Inflammatory macrophage (primary cell): ENCODE measurements around the gene HTRA1.
A peak's percentile ranks its signal among the peaks of the same experiment; 100 is the strongest.

ENCODE experiments used
- DNase-seq, 2 donors: peaks; one replicate each; pipeline ENCODE4 v3.0.0-alpha.2; 2020 to 2022
- total RNA-seq, 18 experiments: gene quantifications; one replicate each; lab custom pipeline; 2026; ENCODE audit warnings: mixed read lengths in 6 of 18, inconsistent platforms in 2 of 18; lab: John Stamatoyannopoulos, UW

HTRA1 gene
- total RNA-seq = 1.3 to 59.3 (median 6.0) reads per million in 18 experiments

DNA sequence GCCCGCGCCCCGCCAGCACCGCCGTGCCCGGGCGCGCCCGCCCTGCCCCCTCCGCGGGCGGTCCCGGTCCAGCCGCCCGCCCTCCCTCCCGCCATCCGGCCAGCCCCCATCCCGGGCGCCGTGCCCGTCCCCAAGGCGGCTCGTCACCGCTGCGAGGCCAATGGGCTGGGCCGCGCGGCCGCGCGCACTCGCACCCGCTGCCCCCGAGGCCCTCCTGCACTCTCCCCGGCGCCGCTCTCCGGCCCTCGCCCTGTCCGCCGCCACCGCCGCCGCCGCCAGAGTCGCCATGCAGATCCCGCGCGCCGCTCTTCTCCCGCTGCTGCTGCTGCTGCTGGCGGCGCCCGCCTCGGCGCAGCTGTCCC is at the start of gene HTRA1:
HTRA1 (plus strand) TSS at position 187 of the 362 bp plus-strand sequence; CDS start at position 287, 100 bp downstream.
- peak in 1 of 2 donors; percentile 22 for DNase-seq

- DNase-seq = no peak
Measured at GRCh38 chr10:122413327-122413726, 48.0 kb upstream of the HTRA1 start.

GRCh38 chr10:122417667-122418066 is 43.7 kb upstream of the HTRA1 start:
- DNase-seq = peak in 1 of 2 donors; percentile 28

DNA sequence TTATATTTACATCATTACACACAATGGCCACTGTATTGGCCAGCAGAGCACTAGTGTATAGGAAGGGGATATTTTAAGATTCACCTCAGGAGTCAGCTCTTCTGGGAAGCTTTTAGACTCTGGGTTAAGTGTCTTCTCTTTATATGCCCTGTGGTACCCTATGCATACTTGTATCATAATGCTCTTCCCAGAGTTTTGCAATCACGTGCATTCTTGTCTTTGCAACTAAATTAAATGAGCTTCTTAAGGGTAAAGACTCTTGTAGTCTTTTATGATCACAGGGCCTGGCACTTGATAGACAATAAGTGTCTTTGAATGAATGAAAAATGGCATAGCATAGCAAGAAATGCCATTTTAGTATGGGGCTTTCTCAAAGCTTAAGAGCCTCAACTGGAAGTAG is 42.3 kb upstream of the HTRA1 start:
- no peak for DNase-seq

- DNase-seq = no peak
Measured at GRCh38 chr10:122419876-122420623, 41.3 kb upstream of the HTRA1 start.

GRCh38 chr10:122420624-122421007 is 40.7 kb upstream of the HTRA1 start:
- no peak for DNase-seq

- DNase-seq = no peak
Measured at GRCh38 chr10:122421054-122421625, 40.2 kb upstream of the HTRA1 start.

GRCh38 chr10:122421742-122422141 is 39.6 kb upstream of the HTRA1 start:
- peak; percentile 78 to 80 for DNase-seq

DNA sequence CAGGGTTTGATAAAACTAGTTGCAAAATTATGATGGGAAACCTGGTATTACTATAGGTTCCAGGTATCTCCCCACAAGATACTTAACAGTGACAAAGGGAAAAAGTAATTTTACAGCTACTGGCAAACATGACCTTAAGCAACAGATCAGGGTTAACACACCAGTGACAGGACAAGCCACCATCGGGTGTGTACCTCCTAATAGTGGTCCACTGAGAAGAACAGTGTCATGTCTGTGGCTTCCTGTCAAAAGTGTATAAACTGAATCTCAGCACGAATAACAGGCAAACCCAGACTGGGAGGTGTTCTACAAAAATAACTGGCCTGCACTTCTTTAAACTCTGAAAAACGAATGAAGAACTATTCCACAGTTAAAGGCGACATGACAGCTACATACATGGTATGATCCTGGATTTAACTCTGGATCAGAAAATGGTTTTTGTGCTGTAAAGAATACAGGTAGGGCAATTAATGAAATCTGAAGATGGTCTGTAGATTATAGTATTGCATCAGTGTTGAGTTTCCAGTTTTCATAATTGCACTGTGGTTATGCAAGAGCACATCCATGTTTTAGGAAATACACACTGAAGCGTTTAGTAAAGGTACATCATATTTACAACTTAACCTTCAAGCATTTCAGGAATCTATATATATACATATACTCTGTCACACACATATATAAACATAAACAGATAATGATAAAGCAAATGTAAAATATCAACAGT is 38.9 kb upstream of the HTRA1 start:
- no peak for DNase-seq

GRCh38 chr10:122424059-122424458 is 37.3 kb upstream of the HTRA1 start:
- no peak for DNase-seq

- no peak for DNase-seq
Measured at GRCh38 chr10:122426829-122427228, 34.5 kb upstream of the HTRA1 start.

- no peak for DNase-seq
Measured at GRCh38 chr10:122427280-122427679, 34.1 kb upstream of the HTRA1 start.

GRCh38 chr10:122435212-122435827 is 26.0 kb upstream of the HTRA1 start:
- peak in 1 of 2 donors; percentile 76 for DNase-seq

DNA sequence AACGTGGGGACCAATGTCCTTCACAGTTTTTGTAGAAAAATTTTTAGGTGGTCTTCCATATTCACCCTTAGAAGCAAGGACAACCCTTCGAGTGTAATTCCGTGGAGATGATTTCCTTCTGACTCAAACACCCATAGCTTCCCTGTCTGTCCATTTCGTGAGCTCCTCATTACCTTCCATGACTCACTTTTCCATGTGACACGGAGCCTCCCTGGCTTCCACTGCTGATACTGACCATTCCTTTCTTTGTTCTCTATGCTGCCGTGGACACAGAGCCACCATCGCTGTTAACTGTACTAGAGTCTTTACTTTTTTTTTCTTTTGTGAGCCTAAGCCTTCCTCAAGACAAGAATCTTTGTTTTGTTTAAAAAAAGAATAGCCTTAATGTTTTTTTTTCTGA is 19.4 kb upstream of the HTRA1 start:
- DNase-seq = no peak

DNA sequence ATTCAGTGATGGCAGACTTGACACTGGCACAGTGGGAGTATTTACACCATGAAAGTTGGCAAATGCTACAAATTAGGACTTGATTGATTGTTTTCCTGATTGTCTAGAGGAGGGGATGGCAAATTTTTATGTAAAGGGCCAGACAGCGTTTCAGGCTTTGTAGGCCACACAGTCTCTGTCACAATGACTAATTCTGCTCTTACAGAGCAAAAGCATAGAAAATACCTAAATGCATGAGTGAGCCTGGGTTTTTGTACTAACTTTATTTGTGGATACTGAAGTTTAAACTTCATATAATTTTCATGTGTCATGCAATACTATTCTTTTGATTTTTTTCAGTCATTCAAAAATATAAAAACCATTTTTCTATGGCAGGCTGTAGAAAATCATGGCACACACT is 15.9 kb upstream of the HTRA1 start:
- no peak for DNase-seq

DNA sequence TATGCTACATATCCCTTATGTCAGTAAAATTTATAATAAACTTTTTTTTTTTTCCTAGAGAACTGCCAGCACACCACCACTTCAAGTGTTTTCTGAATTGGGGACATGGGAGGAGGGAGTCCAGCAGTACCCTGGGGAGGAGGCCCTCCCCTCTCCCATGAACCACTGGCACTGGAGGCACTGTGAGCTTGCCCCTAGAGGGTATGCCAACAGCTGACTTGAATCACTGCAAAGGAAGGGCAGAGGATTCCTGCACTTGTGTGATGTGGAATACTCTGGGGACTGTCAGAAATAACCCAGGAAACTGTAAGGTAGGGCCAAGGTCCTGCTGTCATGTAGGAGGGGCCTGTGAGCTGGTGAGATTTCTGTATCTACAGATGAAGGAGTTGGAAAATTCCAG is 15.4 kb upstream of the HTRA1 start:
- DNase-seq = no peak

- DNase-seq = no peak
Measured at GRCh38 chr10:122446668-122447423, 14.5 kb upstream of the HTRA1 start.

- no peak for DNase-seq
Measured at GRCh38 chr10:122448600-122448999, 12.8 kb upstream of the HTRA1 start.

GRCh38 chr10:122449153-122449552 is 12.2 kb upstream of the HTRA1 start:
- no peak for DNase-seq

GRCh38 chr10:122450353-122450990 is 10.9 kb upstream of the HTRA1 start:
- DNase-seq = no peak

DNA sequence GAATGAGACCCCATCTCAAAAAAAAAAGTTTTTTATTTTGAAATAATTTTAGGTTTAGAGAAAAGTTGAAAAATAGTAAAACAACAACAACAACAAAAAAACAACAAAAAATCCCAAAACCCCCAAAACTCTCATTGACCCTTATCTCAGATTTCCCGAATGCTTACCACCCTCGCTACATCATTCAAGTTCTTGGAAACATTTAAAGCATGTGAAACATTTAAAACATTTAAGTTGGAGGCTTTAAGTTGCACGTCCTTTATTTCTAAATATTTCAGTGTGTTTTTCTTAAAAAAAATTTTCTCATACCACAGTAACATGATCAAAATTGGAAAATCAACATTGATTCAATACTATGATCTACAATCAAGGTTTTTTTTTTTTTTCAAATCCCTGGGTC is 7.3 kb upstream of the HTRA1 start:
- no peak for DNase-seq

- DNase-seq = no peak
Measured at GRCh38 chr10:122454603-122455080, 6.7 kb upstream of the HTRA1 start, which contains the start of gene ARMS2. Gene ARMS2, plus strand, starts transcription at chr10:122454653. Its CDS starts 75 bp downstream, at chr10:122454728.
